H1 (cell line): ENCODE results near the gene STARD13. TPM values are rescaled to one million over a fixed set of nuclear protein-coding genes. Genes with fewer than 3 reads are reported as not detected.

Experiments
- RBBP5 ChIP-seq: IDR thresholded peaks from 2 replicates; pipeline ENCODE4 v1.7.1; 2012; ENCODE audit warnings: low read depth, mild to moderate bottlenecking, inconsistent platforms, low read length, moderate library complexity, borderline replicate concordance
- polyA plus RNA-seq, 7 experiments: library from polyadenylated mRNA; depleted of rRNA in 3 of 7; stranded (reverse) in 5 of 7; unstranded in 2 of 7; fragments of >200 nt in 5 of 7; fragments of 200-250 nt in 2 of 7; gene quantifications; 1 replicate in 5 of 7; 2 replicates in 1 of 7; 4 replicates in 1 of 7; pipeline versions ENCODE4 v1.2.1 to v1.2.3, GENCODE V29; 2011 to 2013; ENCODE audit warnings: missing spikeins in 2 of 7, mixed read lengths in 2 of 7
- total RNA-seq: library from RNA; stranded (reverse); fragmentation: NEBNext Ultra II Directional; extraction: Animal tissue kit (Norgen Biotek cat#: 25700); gene quantifications from 2 replicates; pipeline ENCODE4 v1.2.1, GENCODE V29; 2021

Gene STARD13
- total and polyA plus RNA-seq, 2 of the 8 experiments (the other 6 are each of a cell fraction or from before 2014, with no cell fraction given): 0.82 to 2.9 TPM

DNA sequence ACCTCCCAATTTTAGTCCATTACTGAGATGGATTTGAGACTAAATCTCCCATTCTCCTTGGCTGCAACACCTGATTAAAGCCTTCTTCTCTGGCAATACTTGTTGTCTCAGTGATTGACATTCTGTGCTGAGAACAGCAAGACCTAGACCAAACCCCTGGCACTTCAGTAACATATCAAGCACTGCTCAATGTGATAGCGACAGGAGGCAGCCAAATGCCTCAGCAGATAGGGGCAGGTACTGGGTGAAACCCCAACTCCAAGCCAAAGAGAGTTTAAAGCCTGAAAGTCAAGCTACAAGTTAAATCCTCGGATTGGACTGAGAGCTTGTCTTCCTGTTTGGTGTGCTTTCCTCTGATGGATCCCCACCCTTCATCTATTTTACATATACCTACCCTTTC is 52.7 kb downstream of the STARD13 start (continued):
- no peak for TF ChIP-seq RBBP5
